GM12864 (cell line): Measurements from ENCODE around the gene DIP2C.
"Not testable (repeated sequence)": the region's sequence is repeated elsewhere in the genome, so short reads cannot be mapped to it uniquely, and the experiment has no call there.

Experiments used
- DNase-seq: peaks from one replicate; pipeline ENCODE4 v3.0.0-alpha.2; 2011; ENCODE audit warnings: low read depth
- H3K4me3 ChIP-seq: 2 replicates; pipeline ENCODE4 v1.5.1; 2011; ENCODE audit warnings: mild to moderate bottlenecking, low read depth, low read length, control low read depth
- CTCF ChIP-seq: IDR thresholded peaks from 2 replicates; pipeline ENCODE4 v1.5.1; 2011; ENCODE audit warnings: low read depth, mild to moderate bottlenecking, moderate library complexity, low read length, control low read depth, inconsistent platforms; ENCODE audit errors: missing control alignments

The DIP2C gene

GRCh38 chr10:404991-405390 lies 284.5 kb downstream of the DIP2C start:
- no peak for TF ChIP-seq CTCF
- H3K4me3 ChIP-seq: no peak overlapping the region
- DNase-seq: no peak

GRCh38 chr10:404346-404745 lies 285.1 kb downstream of the DIP2C start:
- no peak for DNase-seq
- TF ChIP-seq CTCF: no peak
- no peak overlapping the region for H3K4me3 ChIP-seq

GRCh38 chr10:398954-399353 lies 290.5 kb downstream of the DIP2C start:
- no peak for DNase-seq
- no peak overlapping the region for H3K4me3 ChIP-seq
- no peak for TF ChIP-seq CTCF

GRCh38 chr10:397321-398068 lies 292.0 kb downstream of the DIP2C start:
- no peak for DNase-seq
- no peak for TF ChIP-seq CTCF
- H3K4me3 ChIP-seq: no peak overlapping the region

GRCh38 chr10:396535-397220 lies 292.8 kb downstream of the DIP2C start:
- H3K4me3 ChIP-seq: no peak overlapping the region
- no peak for TF ChIP-seq CTCF
- DNase-seq: no peak

- no peak for TF ChIP-seq CTCF
- DNase-seq: no peak
- no peak overlapping the region for H3K4me3 ChIP-seq
Measured at GRCh38 chr10:396107-396506, 293.4 kb downstream of the DIP2C start.

- no peak for DNase-seq
- no peak for TF ChIP-seq CTCF
- no peak overlapping the region for H3K4me3 ChIP-seq
Measured at GRCh38 chr10:395665-396064, 293.8 kb downstream of the DIP2C start.

GRCh38 chr10:394439-395101 lies 294.9 kb downstream of the DIP2C start:
- H3K4me3 ChIP-seq, DNase-seq: not testable (repeated sequence)
